Keratinocyte (primary cell): Measurements from ENCODE around the gene R3HCC1L. TPM values are rescaled to one million over a fixed set of nuclear protein-coding genes. Genes with fewer than 3 reads are reported as not detected.

ENCODE experiments used
- DNase-seq: peaks from one replicate; pipeline ENCODE4 v3.0.0-alpha.2; 2011; ENCODE audit warnings: low read depth, missing footprints, low spot score
- FAIRE-seq: peaks from 2 replicates; lab custom pipeline; 2011; peaks lifted over from hg19 to GRCh38; lab: Jason Lieb, UNC
- H2AFZ ChIP-seq: 2 replicates; pipeline ENCODE4 v1.6.0; 2012; ENCODE audit warnings: low read length, control low read depth, inconsistent platforms; ENCODE audit not compliant: control insufficient read depth
- H3K27ac ChIP-seq: 2 replicates; pipeline ENCODE4 v1.5.1; 2011; ENCODE audit warnings: low read length; ENCODE audit not compliant: control insufficient read depth, insufficient read depth
- H3K27me3 ChIP-seq: 3 replicates; pipeline ENCODE4 v1.6.0; 2011; ENCODE audit warnings: low read length; ENCODE audit not compliant: control insufficient read depth, insufficient read depth; ENCODE audit errors: extremely low read depth
- H3K36me3 ChIP-seq, 2 experiments: 2 replicates in 1 of 2; 3 replicates in 1 of 2; pipeline ENCODE4 v1.5.1; 2011; ENCODE audit warnings: low read length in 2 of 2, mild to moderate bottlenecking in 1 of 2; ENCODE audit not compliant: control insufficient read depth in 2 of 2, insufficient read depth in 2 of 2; ENCODE audit errors: extremely low read depth in 1 of 2
- H3K4me1 ChIP-seq: 3 replicates; pipeline ENCODE4 v1.5.1; 2011; ENCODE audit warnings: low read length; ENCODE audit not compliant: control insufficient read depth, insufficient read depth; ENCODE audit errors: extremely low read depth
- H3K4me2 ChIP-seq: 3 replicates; pipeline ENCODE4 v1.6.0; 2011; ENCODE audit warnings: low read depth, low read length; ENCODE audit not compliant: control insufficient read depth, insufficient read depth; ENCODE audit errors: extremely low read depth
- H3K4me3 ChIP-seq, 3 experiments: fragments of 200-600 bp in 1 of 3; sonication (generic) in 1 of 3; 2 replicates in 2 of 3; 3 replicates in 1 of 3; pipeline ENCODE4 v1.5.1; 2011 to 2016; ENCODE audit warnings: low read length in 3 of 3, mild to moderate bottlenecking in 3 of 3, control low read depth in 2 of 3, inconsistent platforms in 1 of 3, low read depth in 1 of 3, mixed read lengths in 1 of 3, mixed run types in 1 of 3, moderate library complexity in 1 of 3; ENCODE audit not compliant: control insufficient read depth in 2 of 3, insufficient read depth in 2 of 3; ENCODE audit errors: extremely low read depth in 1 of 3
- H3K79me2 ChIP-seq: 2 replicates; pipeline ENCODE4 v1.6.0; 2012; ENCODE audit warnings: low read length; ENCODE audit not compliant: control insufficient read depth, insufficient read depth
- H3K9ac ChIP-seq: 3 replicates; pipeline ENCODE4 v1.6.0; 2011; ENCODE audit warnings: low read length; ENCODE audit not compliant: control insufficient read depth, insufficient read depth; ENCODE audit errors: extremely low read depth
- H3K9me1 ChIP-seq: 3 replicates; pipeline ENCODE4 v1.6.0; 2011; ENCODE audit warnings: low read length; ENCODE audit not compliant: control insufficient read depth, insufficient read depth; ENCODE audit errors: extremely low read depth
- H3K9me3 ChIP-seq: 2 replicates; pipeline ENCODE4 v1.5.1; 2012; ENCODE audit warnings: low read depth, low read length; ENCODE audit not compliant: control insufficient read depth
- H4K20me1 ChIP-seq: 3 replicates; pipeline ENCODE4 v1.6.0; 2011; ENCODE audit warnings: low read length; ENCODE audit not compliant: control insufficient read depth, insufficient read depth; ENCODE audit errors: extremely low read depth
- EZH2 ChIP-seq: IDR thresholded peaks from one replicate; pipeline ENCODE4 v1.6.1; 2012; ENCODE audit warnings: inconsistent platforms, mild to moderate bottlenecking, low read length, moderate library complexity
- dilution Hi-C: fragments of 300-500 bp; cut with MboI; formaldehyde crosslinking; loops from one replicate; pipeline ENCODE4 v1.7.0; 2020; ENCODE audit warnings: low sequenced_read_pairs; ENCODE audit not compliant: extremely low pct_ligation_motif_present
- polyA plus RNA-seq, 5 experiments: library from polyadenylated mRNA; depleted of rRNA in 3 of 5; stranded (reverse) in 3 of 5; stranded (forward) in 1 of 5; unstranded in 1 of 5; fragments of >200 nt; gene quantifications; 1 replicate in 1 of 5; 2 replicates in 3 of 5; 3 replicates in 1 of 5; pipeline versions ENCODE4 v1.2.1 to v1.2.3, GENCODE V29; 2011 to 2012; ENCODE audit warnings: missing spikeins in 2 of 5, low read depth in 1 of 5, low replicate concordance in 1 of 5
- TF ChIP-seq, protein P1 (sequence below), 3 experiments: IDR thresholded peaks in 1 of 3; conservative IDR thresholded peaks in 1 of 3; optimal IDR thresholded peaks in 1 of 3; 2 replicates in 2 of 3; 3 replicates in 1 of 3; pipeline versions ENCODE3 to v1.5.1; 2011; ENCODE audit warnings: low read length in 3 of 3, mild to moderate bottlenecking in 3 of 3, moderate library complexity in 2 of 3, control low read depth in 1 of 3, inconsistent platforms in 1 of 3; ENCODE audit not compliant: insufficient read depth in 2 of 3; ENCODE audit errors: extremely low read depth in 1 of 3

The R3HCC1L gene
- polyA plus RNA-seq, 1 donor (not counting 4 experiments of a cell fraction or from before 2014, with no cell fraction given): 11.7 TPM

DNA sequence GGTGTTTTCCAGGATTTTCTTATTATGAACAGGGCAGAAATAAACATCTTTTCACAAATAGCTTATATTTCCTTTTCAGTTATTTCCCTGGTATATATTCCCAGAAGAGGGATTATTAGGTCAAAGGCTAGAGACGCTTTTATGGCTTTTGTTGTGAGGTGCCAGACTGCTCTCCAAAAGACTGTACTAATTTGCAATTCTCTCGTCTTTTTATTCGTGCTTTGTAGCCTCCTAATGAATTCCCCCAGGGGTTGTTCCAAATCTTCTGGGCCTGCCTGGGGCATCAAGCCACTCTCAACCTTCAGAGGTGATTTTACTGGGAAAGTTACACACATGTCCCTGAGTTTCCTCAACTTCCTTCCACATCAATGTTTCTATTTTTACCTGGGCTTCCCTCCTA is 34.0 kb upstream of the R3HCC1L start:
- Histone ChIP-seq H3K36me3 (no peaks in the 10 kb centered on the region), H3K9me1 (no peaks in the 10 kb centered on the region), H3K79me2 (no peaks in the 10 kb centered on the region), H3K27ac (no peak overlapping the region), H3K4me2 (no peak overlapping the region), H3K9me3 (no peaks in the 10 kb centered on the region), H2AFZ (no peak overlapping the region), H3K27me3 (peaks cover 6% of the 10 kb centered on the region), H3K4me3 (no peak overlapping the region), H3K4me1 (no peaks in the 10 kb centered on the region), H4K20me1 (no peaks in the 10 kb centered on the region), H3K9ac (no peak overlapping the region)
- TF ChIP-seq EZH2: no peak
- TF ChIP-seq, protein P1, sequence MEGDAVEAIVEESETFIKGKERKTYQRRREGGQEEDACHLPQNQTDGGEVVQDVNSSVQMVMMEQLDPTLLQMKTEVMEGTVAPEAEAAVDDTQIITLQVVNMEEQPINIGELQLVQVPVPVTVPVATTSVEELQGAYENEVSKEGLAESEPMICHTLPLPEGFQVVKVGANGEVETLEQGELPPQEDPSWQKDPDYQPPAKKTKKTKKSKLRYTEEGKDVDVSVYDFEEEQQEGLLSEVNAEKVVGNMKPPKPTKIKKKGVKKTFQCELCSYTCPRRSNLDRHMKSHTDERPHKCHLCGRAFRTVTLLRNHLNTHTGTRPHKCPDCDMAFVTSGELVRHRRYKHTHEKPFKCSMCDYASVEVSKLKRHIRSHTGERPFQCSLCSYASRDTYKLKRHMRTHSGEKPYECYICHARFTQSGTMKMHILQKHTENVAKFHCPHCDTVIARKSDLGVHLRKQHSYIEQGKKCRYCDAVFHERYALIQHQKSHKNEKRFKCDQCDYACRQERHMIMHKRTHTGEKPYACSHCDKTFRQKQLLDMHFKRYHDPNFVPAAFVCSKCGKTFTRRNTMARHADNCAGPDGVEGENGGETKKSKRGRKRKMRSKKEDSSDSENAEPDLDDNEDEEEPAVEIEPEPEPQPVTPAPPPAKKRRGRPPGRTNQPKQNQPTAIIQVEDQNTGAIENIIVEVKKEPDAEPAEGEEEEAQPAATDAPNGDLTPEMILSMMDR (optimal IDR thresholded peaks at IDR 0.05 in 1 of 3, IDR thresholded peaks at IDR 0.05 in 1 of 3, conservative IDR thresholded peaks at IDR 0.05 in 1 of 3; ENCODE audit: extremely low read depth in 1 of 3, insufficient read depth in 2 of 3, low read length in 3 of 3): no peak
- DNase-seq (no peak), FAIRE-seq (no peak)
- dilution Hi-C loops: no loop called here

DNA sequence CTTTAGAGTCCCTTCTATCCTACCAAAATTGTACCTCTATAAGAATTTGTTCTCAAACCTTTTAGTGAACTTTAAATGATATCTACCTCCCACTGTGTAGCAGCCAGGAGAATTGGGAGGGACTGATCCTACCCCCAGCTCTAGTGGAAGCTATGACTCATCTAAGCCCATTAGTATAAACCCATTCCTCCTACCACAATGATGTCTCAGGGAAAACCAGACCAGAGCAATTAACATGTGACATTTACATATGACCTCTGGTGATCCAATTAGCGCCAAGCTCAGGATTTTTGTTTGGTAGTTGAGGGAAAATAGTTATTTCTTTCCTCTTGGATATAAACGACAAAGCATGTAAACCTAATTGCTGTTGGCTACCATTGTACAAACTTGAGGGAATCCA is 33.1 kb upstream of the R3HCC1L start:
- H3K4me1 ChIP-seq: no peaks in the 10 kb centered on the region
- FAIRE-seq (no peak), DNase-seq (no peak)
- no peaks in the 10 kb centered on the region for H4K20me1 ChIP-seq
- no peak overlapping the region for H2AFZ ChIP-seq
- dilution Hi-C loops: no loop called here
- no peak overlapping the region for H3K4me3 ChIP-seq
- peaks cover 6% of the 10 kb centered on the region for H3K27me3 ChIP-seq
- no peaks in the 10 kb centered on the region for H3K9me1 ChIP-seq
- H3K36me3 ChIP-seq: no peaks in the 10 kb centered on the region
- H3K79me2 ChIP-seq: no peaks in the 10 kb centered on the region
- H3K4me2 ChIP-seq: no peak overlapping the region
- no peak overlapping the region for H3K9ac ChIP-seq
- TF ChIP-seq, protein P1 (optimal IDR thresholded peaks at IDR 0.05 in 1 of 3, IDR thresholded peaks at IDR 0.05 in 1 of 3, conservative IDR thresholded peaks at IDR 0.05 in 1 of 3; ENCODE audit: extremely low read depth in 1 of 3, insufficient read depth in 2 of 3, low read length in 3 of 3): no peak
- TF ChIP-seq EZH2: no peak
- H3K27ac ChIP-seq: no peak overlapping the region
- no peaks in the 10 kb centered on the region for H3K9me3 ChIP-seq
